WERI-Rb-1 (cell line): ENCODE data around the gene EVL.

Experiments
- DNase-seq: peaks from one replicate; pipeline ENCODE4 v3.0.0-alpha.2; 2020
- H3K27ac ChIP-seq: fragments of 250-450 bp; sonication (Bioruptor Pico); 2 replicates; pipeline ENCODE4 v1.5.1; 2020; ENCODE audit warnings: mild to moderate bottlenecking, moderate library complexity
- H3K27me3 ChIP-seq: fragments of 250-450 bp; sonication (Bioruptor Pico); 2 replicates; pipeline ENCODE4 v1.5.1; 2021; ENCODE audit warnings: mild to moderate bottlenecking, low read depth, moderate library complexity; ENCODE audit not compliant: insufficient read depth, severe bottlenecking
- H3K36me3 ChIP-seq: fragments of 250-450 bp; sonication (Bioruptor Pico); 2 replicates; pipeline ENCODE4 v1.5.1; 2020; ENCODE audit warnings: mild to moderate bottlenecking, moderate library complexity
- H3K4me3 ChIP-seq: 2 replicates; pipeline ENCODE4 v1.5.1; 2011; ENCODE audit warnings: low read depth, mild to moderate bottlenecking, control low read depth, low read length
- H3K9me3 ChIP-seq: fragments of 250-450 bp; sonication (Bioruptor Pico); 2 replicates; pipeline ENCODE4 v1.5.1; 2021; ENCODE audit warnings: mild to moderate bottlenecking, moderate library complexity; ENCODE audit not compliant: severe bottlenecking
- CTCF ChIP-seq: IDR thresholded peaks from 2 replicates; pipeline ENCODE4 v1.5.1; 2011; ENCODE audit warnings: low read depth, mild to moderate bottlenecking, control low read depth, inconsistent platforms, low read length

EVL gene

GRCh38 chr14:100042286-100042685, 22.9 kb upstream of the EVL start:
- TF ChIP-seq CTCF: no peak
- H3K36me3 ChIP-seq: no peaks in the 10 kb centered on the region
- H3K27ac ChIP-seq: no peak overlapping the region
- no peak for DNase-seq
- H3K4me3 ChIP-seq: no peak overlapping the region
- H3K27me3 ChIP-seq: no peaks in the 10 kb centered on the region
- H3K9me3 ChIP-seq: no peaks in the 10 kb centered on the region

- no peak for TF ChIP-seq CTCF
- Histone ChIP-seq H3K4me3 (no peak overlapping the region), H3K27ac (no peak overlapping the region), H3K36me3 (no peaks in the 10 kb centered on the region), H3K9me3 (no peaks in the 10 kb centered on the region), H3K27me3 (no peaks in the 10 kb centered on the region)
- DNase-seq: no peak
These were observed 19.4 kb upstream of the EVL start for GRCh38 chr14:100045642-100046344.

GRCh38 chr14:100047600-100047999, 17.6 kb upstream of the EVL start:
- no peaks in the 10 kb centered on the region for H3K27me3 ChIP-seq
- H3K36me3 ChIP-seq: no peaks in the 10 kb centered on the region
- H3K9me3 ChIP-seq: no peaks in the 10 kb centered on the region
- no peak for TF ChIP-seq CTCF
- no peak overlapping the region for H3K4me3 ChIP-seq
- no peak overlapping the region for H3K27ac ChIP-seq
- DNase-seq: no peak

- Histone ChIP-seq H3K27me3 (no peaks in the 10 kb centered on the region), H3K27ac (no peak overlapping the region), H3K9me3 (no peaks in the 10 kb centered on the region), H3K36me3 (no peaks in the 10 kb centered on the region), H3K4me3 (no peak overlapping the region)
- TF ChIP-seq CTCF: no peak
- DNase-seq: no peak
These were observed 16.4 kb upstream of the EVL start for GRCh38 chr14:100048786-100049185.

- H3K27me3 ChIP-seq: no peaks in the 10 kb centered on the region
- no peak overlapping the region for H3K27ac ChIP-seq
- no peak for DNase-seq
- H3K4me3 ChIP-seq: no peak overlapping the region
- TF ChIP-seq CTCF: no peak
- H3K9me3 ChIP-seq: no peaks in the 10 kb centered on the region
- H3K36me3 ChIP-seq: no peaks in the 10 kb centered on the region
These were observed 16.0 kb upstream of the EVL start for GRCh38 chr14:100049220-100049619.

GRCh38 chr14:100051103-100051502, 14.1 kb upstream of the EVL start:
- no peak for DNase-seq
- Histone ChIP-seq H3K9me3 (no peaks in the 10 kb centered on the region), H3K27me3 (no peaks in the 10 kb centered on the region), H3K27ac (no peak overlapping the region), H3K36me3 (no peaks in the 10 kb centered on the region), H3K4me3 (no peak overlapping the region)
- no peak for TF ChIP-seq CTCF
